ENCODE measurements around the gene CCDC13.

The CCDC13 gene

DNA sequence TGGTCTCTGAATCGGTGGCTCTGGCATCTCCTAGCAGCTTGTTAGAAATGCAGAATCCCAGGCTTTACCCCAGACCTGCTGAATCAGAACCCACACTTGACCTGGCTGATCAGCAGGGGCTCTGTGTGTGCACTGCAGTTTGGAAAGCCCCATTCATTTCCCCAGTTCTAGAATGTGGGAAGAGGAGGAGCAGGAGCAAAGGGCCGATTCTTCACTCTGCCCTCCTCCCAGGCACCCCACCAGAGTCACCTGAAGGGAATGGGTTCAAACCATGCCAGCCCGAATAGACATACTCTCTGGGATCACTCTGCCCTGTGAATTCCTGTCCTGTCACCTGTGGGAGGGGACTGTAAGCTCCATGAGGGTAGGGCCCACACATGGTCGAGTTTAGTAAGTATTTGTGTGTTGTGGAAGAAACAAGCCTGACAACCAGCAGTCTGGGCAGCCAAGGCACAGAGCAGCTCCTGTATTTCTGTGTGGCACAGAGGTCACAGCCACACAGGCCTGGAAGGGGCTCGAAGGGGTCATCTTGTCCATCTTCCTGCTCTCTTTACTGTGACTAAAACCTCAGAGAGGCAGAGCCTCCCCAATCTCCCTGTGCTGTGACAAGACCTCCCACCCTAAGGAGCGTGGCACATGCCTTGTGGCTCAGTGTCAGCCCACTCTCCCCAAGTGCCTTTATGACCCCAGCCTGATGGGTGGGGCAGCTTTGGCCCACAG is 41.4 kb downstream of the CCDC13 start:
- no peak overlapping the region for H3K4me3 ChIP-seq (ENCODE audit: low read length)
- H3K9ac ChIP-seq (ENCODE audit: low read length): no peak overlapping the region
- no peaks in the 10 kb centered on the region for H3K4me1 ChIP-seq (ENCODE audit: control insufficient read depth, insufficient read depth, low read length)
- DNase-seq (ENCODE audit: low read depth): no peak
- H3K36me3 ChIP-seq (ENCODE audit: control insufficient read depth, insufficient read depth, low read length, severe bottlenecking): no peaks in the 10 kb centered on the region
- peaks cover 4% of the 10 kb centered on the region for H3K9me3 ChIP-seq (ENCODE audit: control insufficient read depth, low read length)
- no peaks in the 10 kb centered on the region for H3K27me3 ChIP-seq (replicated peaks; ENCODE audit: control insufficient read depth, insufficient read depth, low read length)

GRCh38 chr3:42730706-42731420 is 42.2 kb downstream of the CCDC13 start:
- Histone ChIP-seq H3K36me3 (ENCODE audit: control insufficient read depth, insufficient read depth, low read length, severe bottlenecking) (no peaks in the 10 kb centered on the region), H3K4me1 (ENCODE audit: control insufficient read depth, insufficient read depth, low read length) (no peaks in the 10 kb centered on the region), H3K27me3 (replicated peaks; ENCODE audit: control insufficient read depth, insufficient read depth, low read length) (no peaks in the 10 kb centered on the region), H3K4me3 (ENCODE audit: low read length) (no peak overlapping the region), H3K9me3 (ENCODE audit: control insufficient read depth, low read length) (peaks cover 4% of the 10 kb centered on the region), H3K9ac (ENCODE audit: low read length) (no peak overlapping the region)
- DNase-seq (ENCODE audit: low read depth): no peak

- Histone ChIP-seq H3K36me3 (ENCODE audit: control insufficient read depth, insufficient read depth, low read length, severe bottlenecking) (no peaks in the 10 kb centered on the region), H3K9me3 (ENCODE audit: control insufficient read depth, low read length) (peaks cover 4% of the 10 kb centered on the region), H3K27me3 (replicated peaks; ENCODE audit: control insufficient read depth, insufficient read depth, low read length) (no peaks in the 10 kb centered on the region), H3K4me1 (ENCODE audit: control insufficient read depth, insufficient read depth, low read length) (no peaks in the 10 kb centered on the region), H3K9ac (ENCODE audit: low read length) (no peak overlapping the region), H3K4me3 (ENCODE audit: low read length) (no peak overlapping the region)
- no peak for DNase-seq (ENCODE audit: low read depth)
Observed at GRCh38 chr3:42730294-42730693, 42.8 kb downstream of the CCDC13 start.

DNA sequence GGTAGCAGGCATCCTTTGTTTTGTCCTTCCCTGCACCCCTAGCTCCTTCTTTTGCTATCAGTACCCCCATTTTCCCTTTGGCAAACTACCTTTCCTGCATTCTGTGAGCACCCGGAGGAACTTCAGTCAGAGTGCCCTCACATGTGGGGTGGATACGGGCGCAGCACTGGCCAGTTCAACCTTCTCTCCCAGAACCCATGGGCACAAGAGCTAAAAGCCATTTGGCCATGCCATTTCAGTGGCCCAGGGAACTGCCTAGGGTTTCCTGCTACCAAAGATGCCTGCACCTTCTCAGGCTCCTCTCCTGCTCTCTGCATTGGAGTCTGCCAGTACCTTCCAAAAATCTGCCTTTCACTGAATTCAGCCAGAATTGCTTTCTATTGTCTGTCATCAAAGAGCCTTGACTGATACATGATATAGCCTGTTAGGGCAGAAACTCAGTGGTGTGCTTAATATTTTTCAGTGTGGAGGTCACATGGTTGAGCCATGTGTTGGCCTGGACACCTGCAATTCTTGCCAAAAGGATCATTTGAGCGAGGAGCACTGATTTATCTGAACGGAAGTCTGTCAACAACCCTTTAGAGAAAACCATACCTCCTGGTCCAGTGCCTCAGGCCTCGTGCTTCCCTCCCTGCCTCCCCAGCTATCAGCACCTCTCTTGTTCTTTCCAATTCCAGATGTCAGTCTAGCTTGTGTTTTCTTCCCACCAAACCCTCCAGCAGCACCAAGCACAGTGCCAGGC is 43.5 kb downstream of the CCDC13 start:
- no peaks in the 10 kb centered on the region for H3K36me3 ChIP-seq (ENCODE audit: control insufficient read depth, insufficient read depth, low read length, severe bottlenecking)
- no peak overlapping the region for H3K4me3 ChIP-seq (ENCODE audit: low read length)
- H3K9me3 ChIP-seq (ENCODE audit: control insufficient read depth, low read length): peaks cover 4% of the 10 kb centered on the region
- no peaks in the 10 kb centered on the region for H3K4me1 ChIP-seq (ENCODE audit: control insufficient read depth, insufficient read depth, low read length)
- H3K9ac ChIP-seq (ENCODE audit: low read length): no peak overlapping the region
- DNase-seq (ENCODE audit: low read depth): no peak
- H3K27me3 ChIP-seq (replicated peaks; ENCODE audit: control insufficient read depth, insufficient read depth, low read length): no peaks in the 10 kb centered on the region

GRCh38 chr3:42728668-42729364 is 44.2 kb downstream of the CCDC13 start:
- no peaks in the 10 kb centered on the region for H3K36me3 ChIP-seq (ENCODE audit: control insufficient read depth, insufficient read depth, low read length, severe bottlenecking)
- peaks cover 4% of the 10 kb centered on the region for H3K9me3 ChIP-seq (ENCODE audit: control insufficient read depth, low read length)
- no peaks in the 10 kb centered on the region for H3K4me1 ChIP-seq (ENCODE audit: control insufficient read depth, insufficient read depth, low read length)
- H3K4me3 ChIP-seq (ENCODE audit: low read length): no peak overlapping the region
- no peak for DNase-seq (ENCODE audit: low read depth)
- no peak overlapping the region for H3K9ac ChIP-seq (ENCODE audit: low read length)
- no peaks in the 10 kb centered on the region for H3K27me3 ChIP-seq (replicated peaks; ENCODE audit: control insufficient read depth, insufficient read depth, low read length)

DNA sequence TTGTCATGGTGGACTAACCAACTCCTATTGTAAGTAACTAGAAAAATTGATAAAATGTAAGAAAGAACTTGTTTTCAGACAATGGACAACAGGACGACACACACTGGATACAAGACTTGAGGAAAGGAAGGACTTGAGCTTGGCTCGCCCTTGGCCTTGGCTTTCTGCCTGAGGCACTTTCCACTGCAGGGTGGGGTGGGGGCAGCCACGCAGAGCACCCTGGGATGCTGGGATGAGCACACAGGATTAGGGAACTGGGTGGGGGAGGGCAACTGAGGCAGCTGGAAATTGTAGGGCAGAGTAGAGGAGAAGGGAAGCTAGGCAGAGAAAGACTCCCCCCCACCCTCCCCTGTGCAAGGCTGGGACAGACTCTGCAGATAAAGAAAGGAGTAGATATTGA is 45.0 kb downstream of the CCDC13 start:
- Histone ChIP-seq H3K9me3 (ENCODE audit: control insufficient read depth, low read length) (peaks cover 4% of the 10 kb centered on the region), H3K4me1 (ENCODE audit: control insufficient read depth, insufficient read depth, low read length) (no peaks in the 10 kb centered on the region), H3K36me3 (ENCODE audit: control insufficient read depth, insufficient read depth, low read length, severe bottlenecking) (no peaks in the 10 kb centered on the region), H3K4me3 (ENCODE audit: low read length) (no peak overlapping the region), H3K9ac (ENCODE audit: low read length) (no peak overlapping the region), H3K27me3 (replicated peaks; ENCODE audit: control insufficient read depth, insufficient read depth, low read length) (no peaks in the 10 kb centered on the region)
- DNase-seq (ENCODE audit: low read depth): no peak

DNA sequence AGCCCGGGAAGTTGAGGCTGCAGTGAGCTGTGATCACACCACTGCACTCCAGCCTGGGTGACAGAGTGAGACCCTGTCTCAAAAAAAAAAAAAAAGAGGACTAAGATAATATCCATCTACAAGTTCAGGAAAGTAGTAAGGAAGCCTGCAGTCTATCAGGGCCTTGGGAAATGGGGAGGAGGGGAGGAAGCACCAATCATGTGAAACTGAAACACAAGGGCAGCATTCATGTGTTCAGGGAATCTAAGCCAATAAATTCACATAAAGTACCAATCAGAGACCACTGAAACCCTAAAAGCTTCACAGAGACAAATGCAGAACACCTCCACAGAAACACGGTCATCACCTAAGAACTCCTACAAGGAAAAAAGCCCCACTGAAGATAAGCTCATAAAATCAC is 47.6 kb downstream of the CCDC13 start:
- Histone ChIP-seq H3K4me1 (ENCODE audit: control insufficient read depth, insufficient read depth, low read length) (no peaks in the 10 kb centered on the region), H3K9ac (ENCODE audit: low read length) (no peak overlapping the region)
- no peak for DNase-seq (ENCODE audit: low read depth)

GRCh38 chr3:42723219-42723618 is 49.8 kb downstream of the CCDC13 start:
- H3K4me3 ChIP-seq (ENCODE audit: low read length): no peak overlapping the region
- no peaks in the 10 kb centered on the region for H3K9me3 ChIP-seq (ENCODE audit: control insufficient read depth, low read length)
- no peak for DNase-seq (ENCODE audit: low read depth)
- no peaks in the 10 kb centered on the region for H3K4me1 ChIP-seq (ENCODE audit: control insufficient read depth, insufficient read depth, low read length)
- no peak overlapping the region for H3K9ac ChIP-seq (ENCODE audit: low read length)
- H3K27me3 ChIP-seq (replicated peaks; ENCODE audit: control insufficient read depth, insufficient read depth, low read length): no peaks in the 10 kb centered on the region
- H3K36me3 ChIP-seq (ENCODE audit: control insufficient read depth, insufficient read depth, low read length, severe bottlenecking): no peaks in the 10 kb centered on the region

More for the DNA sequence above, 47.6 kb downstream of the CCDC13 start:
- H3K4me3 ChIP-seq (ENCODE audit: low read length): no peak overlapping the region
- no peaks in the 10 kb centered on the region for H3K27me3 ChIP-seq (replicated peaks; ENCODE audit: control insufficient read depth, insufficient read depth, low read length)
- peaks cover 4% of the 10 kb centered on the region for H3K9me3 ChIP-seq (ENCODE audit: control insufficient read depth, low read length)
- H3K36me3 ChIP-seq (ENCODE audit: control insufficient read depth, insufficient read depth, low read length, severe bottlenecking): no peaks in the 10 kb centered on the region

Measured in adipocyte (in vitro differentiated cells).